ENCODE data around the gene GALT. TPM values are rescaled to one million over a fixed set of nuclear protein-coding genes. Genes with fewer than 3 reads are reported as not detected.
A peak's percentile ranks its signal among the peaks of the same experiment; 100 is the strongest.

The GALT gene
- total and polyA plus RNA-seq, 2 of the 13 experiments (the other 11 are each of a cell fraction or from before 2014, with no cell fraction given) = 40.4 to 46.3 TPM

DNA sequence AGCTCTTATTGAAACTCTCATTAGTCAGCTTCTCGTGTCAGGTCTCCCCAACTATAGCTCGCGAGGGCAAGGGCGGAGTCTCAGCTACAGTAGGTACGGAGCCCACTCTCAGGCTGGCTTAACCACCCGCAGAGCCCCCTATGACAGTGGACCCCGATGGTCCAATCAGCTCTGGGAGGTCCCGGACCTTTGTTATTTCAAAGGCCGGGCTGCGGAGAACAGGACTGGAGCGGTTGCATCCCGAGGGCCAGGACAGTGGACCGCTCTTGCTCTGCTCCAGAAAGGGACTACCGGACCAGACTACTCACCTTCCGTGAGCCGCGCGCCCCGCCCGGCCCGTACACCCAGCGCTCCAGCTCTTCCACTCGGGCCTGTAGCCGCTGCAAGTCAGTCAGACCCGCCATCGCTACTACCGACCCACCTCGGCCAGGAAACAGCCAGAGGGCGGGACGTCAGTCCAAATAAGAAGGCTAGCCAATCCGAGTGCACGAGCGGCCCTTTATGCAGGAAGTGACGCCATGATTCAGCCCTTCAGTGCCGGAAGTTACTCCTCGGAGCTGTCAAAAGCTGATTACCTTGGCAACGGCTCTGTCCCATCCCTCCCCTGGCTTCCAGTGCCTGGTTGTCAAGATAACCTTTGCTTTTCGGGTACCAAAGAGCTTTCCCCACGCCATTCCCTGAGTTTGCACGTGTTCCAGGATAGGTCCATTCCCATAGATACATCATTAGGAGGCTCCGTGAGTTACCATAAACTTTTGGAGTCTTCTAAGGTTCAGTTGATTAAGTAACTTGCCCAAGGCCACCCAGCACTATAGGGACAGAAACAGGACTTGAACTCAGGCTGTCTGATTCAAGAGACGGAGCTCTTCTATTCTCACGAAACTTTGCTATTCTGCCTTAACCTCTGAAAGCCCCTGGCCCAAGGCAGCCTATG lies 26.1 kb upstream of the GALT start, which contains the start of gene DCTN3 (continued):
- TF ChIP-seq ZNF431 (CRISPR knock-in tag; IDR thresholded peaks at IDR 0.05; ENCODE audit: borderline replicate concordance, low read depth) (no peak), KAT8 (CRISPR knock-in tag; IDR thresholded peaks at IDR 0.05) (peak; percentile 87), ZNF446 (CRISPR knock-in tag; IDR thresholded peaks at IDR 0.05) (no peak), ZBTB43 (CRISPR knock-in tag; conservative IDR thresholded peaks at IDR 0.05) (0 out of 2 replicates have a peak, but pooled peaks have one; percentile 24), SRSF9 (IDR thresholded peaks at IDR 0.05; ENCODE audit: borderline replicate concordance, insufficient read depth, low read depth, low read length, poor library complexity, severe bottlenecking) (no peak), DNMT1 (CRISPR knock-in tag; IDR thresholded peaks at IDR 0.05) (no peak), RFXANK (CRISPR knock-in tag; IDR thresholded peaks at IDR 0.05) (no peak), ZFY (CRISPR knock-in tag; IDR thresholded peaks at IDR 0.05) (peak; percentile 75; the same call in 1 of the 2 replicates), ZNF614 (CRISPR knock-in tag; IDR thresholded peaks at IDR 0.05; ENCODE audit: borderline replicate concordance) (no peak), KMT2A (CRISPR knock-in tag; IDR thresholded peaks at IDR 0.05) (0 out of 2 replicates have a peak, but pooled peaks have one; percentile 49), SRSF1 (optimal IDR thresholded peaks at IDR 0.05; ENCODE audit: low read depth, low read length) (peak; percentile 70), U2AF1 (optimal IDR thresholded peaks at IDR 0.05; ENCODE audit: low read depth, low read length) (no peak), ZNF839 (CRISPR knock-in tag; IDR thresholded peaks at IDR 0.05; ENCODE audit: borderline replicate concordance) (no peak), RORA (CRISPR knock-in tag; IDR thresholded peaks at IDR 0.05) (no peak), ZFP36 (IDR thresholded peaks at IDR 0.05; ENCODE audit: borderline replicate concordance, low read depth, low read length, partially characterized antibody) (no peak), RFX1 (IDR thresholded peaks at IDR 0.05) (peak; percentile 64; the same call in 1 of the 2 replicates), ZKSCAN1 (IDR thresholded peaks at IDR 0.05; ENCODE audit: low read length) (no peak), MTA1 (CRISPR knock-in tag; IDR thresholded peaks at IDR 0.05; ENCODE audit: borderline replicate concordance) (no peak), DMAP1 (CRISPR knock-in tag; IDR thresholded peaks at IDR 0.05) (peak; percentile 32; the same call in 1 of the 2 replicates), ZZZ3 (CRISPR knock-in tag; IDR thresholded peaks at IDR 0.05; ENCODE audit: borderline replicate concordance) (no peak), ARHGAP35 (CRISPR knock-in tag; IDR thresholded peaks at IDR 0.05; ENCODE audit: borderline replicate concordance) (no peak), SOX5 (CRISPR knock-in tag; IDR thresholded peaks at IDR 0.05; ENCODE audit: borderline replicate concordance) (no peak), ZBTB7A (CRISPR knock-in tag; IDR thresholded peaks at IDR 0.05) (no peak), ZNF343 (CRISPR knock-in tag; IDR thresholded peaks at IDR 0.05) (no peak), POLR2G (IDR thresholded peaks at IDR 0.05; ENCODE audit: low read depth, low read length) (peak; percentile 66), TGIF2 (CRISPR knock-in tag; IDR thresholded peaks at IDR 0.05) (peak; percentile 97)
- TF ChIP-seq, protein P1, sequence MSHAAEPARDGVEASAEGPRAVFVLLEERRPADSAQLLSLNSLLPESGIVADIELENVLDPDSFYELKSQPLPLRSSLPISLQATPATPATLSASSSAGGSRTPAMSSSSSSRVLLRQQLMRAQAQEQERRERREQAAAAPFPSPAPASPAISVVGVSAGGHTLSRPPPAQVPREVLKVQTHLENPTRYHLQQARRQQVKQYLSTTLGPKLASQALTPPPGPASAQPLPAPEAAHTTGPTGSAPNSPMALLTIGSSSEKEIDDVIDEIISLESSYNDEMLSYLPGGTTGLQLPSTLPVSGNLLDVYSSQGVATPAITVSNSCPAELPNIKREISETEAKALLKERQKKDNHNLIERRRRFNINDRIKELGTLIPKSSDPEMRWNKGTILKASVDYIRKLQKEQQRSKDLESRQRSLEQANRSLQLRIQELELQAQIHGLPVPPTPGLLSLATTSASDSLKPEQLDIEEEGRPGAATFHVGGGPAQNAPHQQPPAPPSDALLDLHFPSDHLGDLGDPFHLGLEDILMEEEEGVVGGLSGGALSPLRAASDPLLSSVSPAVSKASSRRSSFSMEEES (CRISPR knock-in tag; IDR thresholded peaks at IDR 0.05) = no peak

All from HepG2 (cell line).